Measurements from ENCODE around the gene MXD4. TPM values are rescaled to one million over a fixed set of nuclear protein-coding genes. Genes with fewer than 3 reads are reported as not detected.
"Not testable (repeated sequence)": the region's sequence is repeated elsewhere in the genome, so short reads cannot be mapped to it uniquely, and the experiment has no call there.

Gene MXD4
- total RNA-seq, 1 donor from 2014 or later: 98.4 TPM

- no peak for DNase-seq (ENCODE audit: low spot score)
These were observed 42.6 kb downstream of the MXD4 start for GRCh38 chr4:2219233-2219760.

DNA sequence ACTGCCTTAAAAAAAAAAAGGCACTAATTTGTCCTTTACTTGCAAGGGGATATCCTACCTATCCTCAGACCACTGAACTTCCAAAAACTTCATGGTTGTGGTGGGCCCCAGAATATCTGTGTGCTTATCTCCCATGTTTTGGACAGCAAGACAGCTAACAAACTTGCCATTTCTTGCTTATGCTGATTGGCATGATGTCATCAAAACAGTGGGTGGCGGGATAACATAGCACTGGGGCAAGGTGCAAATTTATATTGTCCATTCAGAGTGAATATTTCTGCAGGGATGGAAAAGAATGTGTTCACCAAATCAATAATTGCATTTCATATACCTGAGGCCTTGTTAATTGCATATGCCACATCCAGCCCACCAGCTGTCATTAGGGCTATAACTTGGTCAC, 43.5 kb downstream of the MXD4 start:
- DNase-seq (ENCODE audit: low spot score): no peak

DNA sequence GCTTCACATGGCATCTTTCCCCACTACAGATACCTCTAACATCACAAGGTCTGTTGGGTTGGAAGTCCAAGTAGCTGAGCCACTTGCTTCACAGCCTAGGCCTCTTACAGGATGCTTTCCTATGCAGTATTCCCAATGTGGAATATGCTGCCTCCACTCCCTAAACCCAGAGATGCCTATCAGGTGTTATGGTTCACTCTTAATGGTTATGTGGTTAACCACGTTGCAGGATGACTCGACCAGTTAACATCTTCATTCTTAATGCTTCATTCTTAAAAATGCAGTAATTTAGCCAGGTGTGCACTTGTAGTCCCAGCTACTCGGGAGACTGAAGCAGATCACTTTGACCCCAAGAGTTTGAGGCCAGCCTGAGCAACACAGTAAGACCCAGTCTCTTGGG, 44.2 kb downstream of the MXD4 start:
- DNase-seq (ENCODE audit: low spot score): no peak

DNA sequence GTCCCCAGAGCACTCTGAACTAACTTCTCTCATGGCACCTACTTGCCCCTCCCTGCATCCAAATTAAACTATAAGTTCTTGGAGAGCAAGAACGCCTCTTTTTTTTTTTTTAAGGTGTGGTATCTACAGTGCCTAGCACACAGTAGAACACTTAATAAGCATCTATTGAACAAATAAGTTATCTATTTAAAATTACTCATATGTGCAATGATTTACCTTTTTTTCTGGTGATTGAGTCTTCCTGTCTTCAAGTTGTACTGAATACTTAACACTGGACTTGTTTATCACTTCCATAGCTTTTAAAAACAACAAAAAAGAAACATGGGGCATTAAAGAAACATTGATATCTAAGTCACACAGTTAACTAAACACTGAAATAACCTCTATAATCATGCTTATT, 49.1 kb downstream of the MXD4 start:
- no peak for DNase-seq (ENCODE audit: low spot score)

- not testable (repeated sequence) for DNase-seq (ENCODE audit: low spot score)
These were observed 59.1 kb downstream of the MXD4 start for GRCh38 chr4:2202789-2203188.

Other genes with a start within 250 kb of the MXD4 start
- 0.40 TPM for gene NAT8L, start 202.8 kb downstream of the MXD4 start, total RNA-seq
- gene HAUS3, start 20.0 kb downstream of the MXD4 start, total RNA-seq: 12.0 TPM
- 7.7 TPM for gene POLN, start 20.0 kb downstream of the MXD4 start, total RNA-seq
- 31.1 TPM for gene ZFYVE28, start 156.5 kb upstream of the MXD4 start, total RNA-seq
- 1.3 TPM for gene CFAP99, start 156.8 kb upstream of the MXD4 start, total RNA-seq
- gene RNF4, start 207.0 kb upstream of the MXD4 start, total RNA-seq: 52.3 TPM